DOHH2 (cell line): ENCODE measurements around the gene P3H2.

Experiments used
- H3F3A ChIP-seq: fragments of 200-600 bp; sonication (generic), shearing (Covaris generic); 2 replicates; pipeline ENCODE4 v1.6.0; 2016; ENCODE audit warnings: antibody characterized with exemption, mild to moderate bottlenecking; ENCODE audit not compliant: control insufficient read depth, insufficient read depth
- H3K27ac ChIP-seq: fragments of 200-600 bp; sonication (generic); 2 replicates; pipeline ENCODE4 v1.5.1; 2014; ENCODE audit warnings: low read depth, mild to moderate bottlenecking, low read length, moderate library complexity
- H3K27me3 ChIP-seq: fragments of 200-600 bp; sonication (generic); 2 replicates; pipeline ENCODE4 v1.6.1; 2014; ENCODE audit warnings: mild to moderate bottlenecking, low read length, mixed read lengths; ENCODE audit not compliant: control insufficient read depth
- H3K36me3 ChIP-seq: fragments of 200-600 bp; sonication (generic); 2 replicates; pipeline ENCODE4 v1.6.1; 2014; ENCODE audit warnings: mild to moderate bottlenecking, low read length, moderate library complexity, mixed read lengths; ENCODE audit not compliant: control insufficient read depth
- H3K4me1 ChIP-seq: fragments of 200-600 bp; sonication (generic); 2 replicates; pipeline ENCODE4 v1.6.1; 2014; ENCODE audit warnings: mild to moderate bottlenecking, low read length, mixed read lengths; ENCODE audit not compliant: control insufficient read depth
- H3K4me2 ChIP-seq: fragments of 200-600 bp; sonication (generic); 2 replicates; pipeline ENCODE4 v1.6.0; 2014; ENCODE audit warnings: mild to moderate bottlenecking, low read length, moderate library complexity
- H3K4me3 ChIP-seq: fragments of 200-600 bp; sonication (generic); 2 replicates; pipeline ENCODE4 v1.5.1; 2014; ENCODE audit warnings: mild to moderate bottlenecking, low read length, mixed read lengths
- H3K79me2 ChIP-seq: fragments of 200-600 bp; sonication (generic); 2 replicates; pipeline ENCODE4 v1.6.1; 2014; ENCODE audit warnings: mild to moderate bottlenecking, low read length, mixed read lengths; ENCODE audit not compliant: control insufficient read depth
- H3K9me2 ChIP-seq: fragments of 200-600 bp; sonication (generic); replicated peaks from 2 replicates; pipeline ENCODE4 v1.6.1; 2014; ENCODE audit warnings: mild to moderate bottlenecking, low read length, mixed read lengths; ENCODE audit not compliant: control insufficient read depth
- H3K9me3 ChIP-seq: fragments of 200-600 bp; sonication (generic); 2 replicates; pipeline ENCODE4 v1.6.1; 2014; ENCODE audit warnings: antibody characterized with exemption, low read length, mixed read lengths; ENCODE audit not compliant: control insufficient read depth, insufficient read depth
- H4K20me1 ChIP-seq: fragments of 200-600 bp; sonication (generic); 2 replicates; pipeline ENCODE4 v1.6.0; 2014; ENCODE audit warnings: low read depth, mild to moderate bottlenecking, antibody characterized with exemption, low read length, moderate library complexity; ENCODE audit not compliant: control insufficient read depth, insufficient read depth
- EZH2phosphoT487 ChIP-seq: fragments of 200-600 bp; sonication (generic); IDR thresholded peaks from 2 replicates; pipeline ENCODE4 v1.6.1; 2017; ENCODE audit warnings: borderline replicate concordance, mild to moderate bottlenecking, antibody characterized with exemption, low read length, moderate library complexity, mixed read lengths
- TF ChIP-seq, protein P1 (sequence below): fragments of 200-600 bp; sonication (generic); IDR thresholded peaks from one replicate; pipeline ENCODE4 v1.5.1; 2014; ENCODE audit warnings: antibody characterized with exemption, mild to moderate bottlenecking, low read depth, low read length; ENCODE audit not compliant: poor library complexity, severe bottlenecking

The P3H2 gene

DNA sequence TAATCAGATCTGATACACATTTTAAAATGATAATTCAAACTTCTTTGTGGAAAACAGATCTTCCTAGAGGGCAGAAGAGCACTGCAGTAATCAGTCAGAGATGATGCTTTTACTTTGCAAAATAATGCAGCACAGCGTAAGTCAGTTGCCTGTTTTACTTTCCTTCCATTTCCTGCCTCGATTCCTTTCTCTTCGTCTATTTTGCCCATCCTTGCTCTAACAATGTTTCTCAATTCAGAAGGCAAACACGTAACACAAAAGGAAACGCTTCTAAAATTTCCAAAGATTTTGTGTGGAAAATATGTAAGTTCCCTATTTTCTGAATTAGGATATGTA is 119.9 kb downstream of the P3H2 start:
- Histone ChIP-seq H3K9me3 (no peaks in the 10 kb centered on the region), H3K36me3 (no peaks in the 10 kb centered on the region), H3K27me3 (no peaks in the 10 kb centered on the region), H3K4me1 (no peaks in the 10 kb centered on the region), H3K27ac (no peak overlapping the region), H3K9me2 (no peaks in the 10 kb centered on the region), H3K4me2 (no peak overlapping the region), H3F3A (no peaks in the 10 kb centered on the region), H3K79me2 (no peaks in the 10 kb centered on the region), H3K4me3 (no peak overlapping the region), H4K20me1 (no peaks in the 10 kb centered on the region)
- TF ChIP-seq, protein P1, sequence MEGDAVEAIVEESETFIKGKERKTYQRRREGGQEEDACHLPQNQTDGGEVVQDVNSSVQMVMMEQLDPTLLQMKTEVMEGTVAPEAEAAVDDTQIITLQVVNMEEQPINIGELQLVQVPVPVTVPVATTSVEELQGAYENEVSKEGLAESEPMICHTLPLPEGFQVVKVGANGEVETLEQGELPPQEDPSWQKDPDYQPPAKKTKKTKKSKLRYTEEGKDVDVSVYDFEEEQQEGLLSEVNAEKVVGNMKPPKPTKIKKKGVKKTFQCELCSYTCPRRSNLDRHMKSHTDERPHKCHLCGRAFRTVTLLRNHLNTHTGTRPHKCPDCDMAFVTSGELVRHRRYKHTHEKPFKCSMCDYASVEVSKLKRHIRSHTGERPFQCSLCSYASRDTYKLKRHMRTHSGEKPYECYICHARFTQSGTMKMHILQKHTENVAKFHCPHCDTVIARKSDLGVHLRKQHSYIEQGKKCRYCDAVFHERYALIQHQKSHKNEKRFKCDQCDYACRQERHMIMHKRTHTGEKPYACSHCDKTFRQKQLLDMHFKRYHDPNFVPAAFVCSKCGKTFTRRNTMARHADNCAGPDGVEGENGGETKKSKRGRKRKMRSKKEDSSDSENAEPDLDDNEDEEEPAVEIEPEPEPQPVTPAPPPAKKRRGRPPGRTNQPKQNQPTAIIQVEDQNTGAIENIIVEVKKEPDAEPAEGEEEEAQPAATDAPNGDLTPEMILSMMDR: no peak
- no peak for TF ChIP-seq EZH2phosphoT487

DNA sequence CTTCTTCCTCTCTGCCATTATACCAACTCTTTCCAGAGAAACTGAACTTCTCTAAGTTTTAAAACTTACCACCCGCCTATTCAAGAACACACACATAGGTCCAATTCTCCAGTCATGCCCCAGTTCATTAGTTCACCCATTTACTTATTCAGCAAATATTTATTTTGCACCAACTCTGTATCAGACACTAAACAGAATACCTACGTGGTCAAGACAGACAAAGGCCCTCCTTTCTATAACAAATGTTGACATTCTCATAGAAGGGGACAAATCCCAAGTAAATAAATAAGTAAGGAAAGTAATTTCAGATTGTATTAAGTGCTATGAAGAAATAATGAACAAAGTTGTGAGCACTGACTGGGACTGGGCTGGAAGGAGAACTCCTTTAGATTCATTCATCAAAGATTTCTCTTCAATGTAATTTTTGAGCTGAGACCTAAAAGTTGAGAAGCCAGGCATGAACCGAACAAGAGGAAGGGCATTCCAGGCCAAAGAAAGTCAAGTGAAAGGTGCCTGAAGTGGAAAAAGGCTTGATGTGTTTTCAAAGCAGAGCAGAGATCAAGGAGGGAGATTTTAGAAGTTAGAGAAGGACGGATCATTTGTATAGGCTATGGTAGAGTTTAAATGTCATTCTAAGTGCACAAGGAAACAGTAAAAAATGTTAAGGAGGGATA is 120.4 kb downstream of the P3H2 start:
- no peaks in the 10 kb centered on the region for H3K36me3 ChIP-seq
- H3F3A ChIP-seq: no peaks in the 10 kb centered on the region
- H4K20me1 ChIP-seq: no peaks in the 10 kb centered on the region
- no peaks in the 10 kb centered on the region for H3K27me3 ChIP-seq
- no peak for TF ChIP-seq EZH2phosphoT487
- TF ChIP-seq, protein P1: no peak
- H3K4me1 ChIP-seq: no peaks in the 10 kb centered on the region
- no peaks in the 10 kb centered on the region for H3K9me3 ChIP-seq
- H3K4me2 ChIP-seq: no peak overlapping the region
- H3K9me2 ChIP-seq: no peaks in the 10 kb centered on the region
- H3K27ac ChIP-seq: no peak overlapping the region
- H3K4me3 ChIP-seq: no peak overlapping the region
- no peaks in the 10 kb centered on the region for H3K79me2 ChIP-seq

DNA sequence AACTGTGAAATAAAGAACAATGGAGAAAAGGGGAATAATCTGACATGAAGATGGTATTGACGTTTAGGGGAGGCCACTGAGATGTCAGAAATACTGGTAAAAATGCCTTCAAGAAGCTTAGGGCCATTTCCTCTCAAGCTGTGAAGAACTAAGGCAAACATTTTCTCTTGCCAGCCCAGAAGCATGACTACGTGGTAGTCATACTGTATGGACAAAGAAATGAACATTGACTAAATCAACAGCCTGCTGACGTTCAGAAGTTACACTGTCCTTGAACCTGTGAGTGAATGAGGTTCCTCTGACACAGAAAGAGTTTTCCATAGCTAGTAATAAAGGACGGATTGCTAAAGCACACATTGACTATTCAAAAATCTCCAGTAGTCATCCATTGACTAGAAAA is 121.0 kb downstream of the P3H2 start:
- H3K4me1 ChIP-seq: no peaks in the 10 kb centered on the region
- TF ChIP-seq, protein P1: no peak
- TF ChIP-seq EZH2phosphoT487: no peak
- H3K9me2 ChIP-seq: no peaks in the 10 kb centered on the region
- H3F3A ChIP-seq: no peaks in the 10 kb centered on the region
- no peaks in the 10 kb centered on the region for H3K9me3 ChIP-seq
- H3K27me3 ChIP-seq: no peaks in the 10 kb centered on the region
- H3K4me2 ChIP-seq: no peak overlapping the region
- no peaks in the 10 kb centered on the region for H3K79me2 ChIP-seq
- no peaks in the 10 kb centered on the region for H3K36me3 ChIP-seq
- no peak overlapping the region for H3K4me3 ChIP-seq
- H3K27ac ChIP-seq: no peak overlapping the region
- H4K20me1 ChIP-seq: no peaks in the 10 kb centered on the region
